ENCODE measurements around the gene AUTS2.

AUTS2 gene

DNA sequence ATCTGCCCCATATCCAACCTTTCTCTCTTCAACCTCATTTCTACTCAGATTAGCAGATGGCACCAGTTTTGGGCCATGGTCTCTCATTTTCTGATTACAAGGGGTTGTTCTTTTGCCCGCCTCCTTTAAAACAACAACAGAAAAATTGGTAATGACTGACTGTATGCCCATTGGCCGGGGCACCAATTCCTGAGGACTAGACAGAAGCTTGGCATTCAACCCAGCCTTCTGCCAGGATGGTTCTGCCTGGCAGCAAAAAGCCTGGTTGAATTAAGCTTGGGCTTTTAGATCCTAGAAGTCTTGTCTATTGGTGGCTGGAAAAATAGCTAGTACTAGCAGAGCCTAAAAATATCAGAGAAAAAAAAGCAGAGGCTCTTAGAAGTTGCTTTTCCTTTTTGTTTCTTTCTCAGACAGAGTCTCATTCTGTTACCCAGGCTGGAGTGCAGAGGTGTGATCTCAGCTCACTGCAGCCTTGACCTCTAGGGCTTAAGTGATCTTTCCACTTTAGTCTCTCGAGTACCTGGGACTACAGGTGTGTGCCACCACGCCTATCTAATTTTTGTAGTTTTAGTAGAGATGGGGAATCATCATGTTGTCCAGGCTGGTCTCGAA, 402.6 kb downstream of the AUTS2 start:
- no peaks in the 10 kb centered on the region for H3K36me3 ChIP-seq (ENCODE audit: insufficient read depth, low read length)
- H3K9me3 ChIP-seq (ENCODE audit: low read length), result no peaks in the 10 kb centered on the region
- no peaks in the 10 kb centered on the region for H3K27me3 ChIP-seq (ENCODE audit: insufficient read depth, low read length)
- H2AFZ ChIP-seq (ENCODE audit: low read depth, low read length), result no peak overlapping the region
- peaks cover 7% of the 10 kb centered on the region for H3K4me1 ChIP-seq (ENCODE audit: insufficient read depth, low read length)
- no peak overlapping the region for H3K4me3 ChIP-seq (ENCODE audit: low read length)

DNA sequence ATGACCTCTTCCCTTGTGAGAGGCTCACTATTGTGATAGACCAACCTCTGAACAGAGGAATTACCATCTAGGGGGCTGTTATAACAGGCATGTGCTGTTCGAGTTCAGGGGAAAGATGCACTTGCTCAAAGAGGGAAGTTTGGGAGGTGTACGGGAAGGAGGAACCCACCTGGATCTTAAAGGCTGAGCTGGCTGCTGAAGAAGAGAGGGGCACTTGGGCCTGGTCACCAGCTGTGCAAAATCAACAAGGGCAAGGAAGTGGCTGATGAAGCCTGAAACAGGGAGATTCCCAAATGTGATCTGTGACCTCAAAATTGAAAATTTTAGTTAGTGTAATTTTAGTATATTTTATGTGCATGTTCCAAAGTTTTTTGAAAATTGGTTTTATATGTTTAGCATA, 407.2 kb downstream of the AUTS2 start:
- no peaks in the 10 kb centered on the region for H3K36me3 ChIP-seq (ENCODE audit: insufficient read depth, low read length)
- no peaks in the 10 kb centered on the region for H3K27me3 ChIP-seq (ENCODE audit: insufficient read depth, low read length)
- peaks cover 20% of the 10 kb centered on the region for H3K4me1 ChIP-seq (ENCODE audit: insufficient read depth, low read length)
- H2AFZ ChIP-seq (ENCODE audit: low read depth, low read length), result no peak overlapping the region
- peak overlapping the region; percentile 29 for H3K4me3 ChIP-seq (ENCODE audit: low read length)
- no peaks in the 10 kb centered on the region for H3K9me3 ChIP-seq (ENCODE audit: low read length)

DNA sequence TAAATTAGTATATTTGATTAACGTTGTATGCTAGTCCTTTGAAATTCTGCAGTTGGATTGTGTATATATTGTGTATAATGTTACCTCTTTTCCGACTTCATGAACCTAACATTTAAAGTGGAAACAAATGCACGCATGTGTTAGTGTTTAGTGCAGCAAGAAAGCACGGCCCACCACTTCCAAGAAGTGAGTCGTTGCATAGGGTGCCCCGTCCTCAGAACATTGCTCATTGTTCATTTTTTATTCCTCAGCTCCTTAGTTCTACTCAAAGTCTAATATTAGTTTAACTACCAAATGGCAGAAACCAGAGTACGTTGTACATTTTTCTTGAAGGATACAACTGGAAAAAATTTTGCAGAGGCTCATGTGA, 407.6 kb downstream of the AUTS2 start:
- Histone ChIP-seq H3K9me3 (ENCODE audit: low read length) (no peaks in the 10 kb centered on the region), H3K27me3 (ENCODE audit: insufficient read depth, low read length) (no peaks in the 10 kb centered on the region), H3K36me3 (ENCODE audit: insufficient read depth, low read length) (no peaks in the 10 kb centered on the region), H3K4me1 (ENCODE audit: insufficient read depth, low read length) (peaks cover 20% of the 10 kb centered on the region), H3K4me3 (ENCODE audit: low read length) (peak overlapping the region; percentile 29), H2AFZ (ENCODE audit: low read depth, low read length) (no peak overlapping the region)

DNA sequence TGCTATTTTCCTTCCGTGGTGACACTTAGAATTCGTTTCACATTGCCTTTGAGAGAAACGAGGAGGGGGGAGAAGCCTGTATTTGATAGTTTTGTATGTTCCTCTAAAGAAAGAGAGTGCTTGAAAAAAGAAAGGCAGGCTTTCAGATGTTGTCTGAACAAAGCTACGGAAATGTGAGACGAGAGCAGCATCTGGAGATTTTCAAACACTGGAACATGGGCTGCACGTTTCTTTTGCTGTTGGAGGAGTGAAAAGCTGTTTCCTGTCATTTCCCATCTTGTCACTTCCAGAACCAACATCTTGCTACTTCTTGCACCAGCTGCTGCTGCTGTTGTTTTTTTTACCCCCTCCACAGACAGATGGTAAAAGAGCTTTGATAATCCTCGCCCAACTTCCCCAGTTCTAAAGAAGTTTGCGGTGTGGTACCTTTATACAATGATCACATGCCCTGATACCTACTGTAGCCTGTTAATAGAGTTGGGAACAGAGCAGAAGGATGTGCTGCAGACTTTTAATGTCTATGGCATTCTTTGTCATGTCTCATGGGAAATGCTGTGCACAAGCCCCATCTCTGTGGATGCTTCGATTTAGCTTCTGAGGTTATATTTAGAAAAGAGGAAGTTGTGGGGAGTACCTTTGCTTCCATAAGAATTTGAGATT, 408.1 kb downstream of the AUTS2 start:
- Histone ChIP-seq H3K4me1 (ENCODE audit: insufficient read depth, low read length) (peaks cover 20% of the 10 kb centered on the region), H2AFZ (ENCODE audit: low read depth, low read length) (no peak overlapping the region), H3K4me3 (ENCODE audit: low read length) (peak overlapping the region; percentile 29), H3K9me3 (ENCODE audit: low read length) (no peaks in the 10 kb centered on the region), H3K36me3 (ENCODE audit: insufficient read depth, low read length) (no peaks in the 10 kb centered on the region), H3K27me3 (ENCODE audit: insufficient read depth, low read length) (no peaks in the 10 kb centered on the region)

DNA sequence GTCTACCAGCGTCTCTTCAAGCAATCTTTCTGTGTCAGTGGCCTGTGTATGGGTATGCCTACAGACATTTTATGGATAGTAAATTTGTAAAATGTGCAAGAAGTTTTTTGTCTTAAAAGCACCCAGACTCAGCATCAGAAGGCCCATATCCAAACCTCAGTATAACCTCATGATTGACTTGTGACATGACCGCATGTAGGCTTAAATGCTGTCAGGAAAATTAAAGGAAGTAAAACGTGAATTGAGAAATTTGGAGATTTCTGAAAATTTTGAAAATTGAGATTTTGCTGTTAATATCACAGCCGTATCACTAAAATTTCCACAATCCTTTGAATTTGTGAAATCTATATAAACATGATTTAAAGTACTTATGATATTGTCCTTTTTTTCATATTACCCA, 410.2 kb downstream of the AUTS2 start:
- no peaks in the 10 kb centered on the region for H3K27me3 ChIP-seq (ENCODE audit: insufficient read depth, low read length)

DNA sequence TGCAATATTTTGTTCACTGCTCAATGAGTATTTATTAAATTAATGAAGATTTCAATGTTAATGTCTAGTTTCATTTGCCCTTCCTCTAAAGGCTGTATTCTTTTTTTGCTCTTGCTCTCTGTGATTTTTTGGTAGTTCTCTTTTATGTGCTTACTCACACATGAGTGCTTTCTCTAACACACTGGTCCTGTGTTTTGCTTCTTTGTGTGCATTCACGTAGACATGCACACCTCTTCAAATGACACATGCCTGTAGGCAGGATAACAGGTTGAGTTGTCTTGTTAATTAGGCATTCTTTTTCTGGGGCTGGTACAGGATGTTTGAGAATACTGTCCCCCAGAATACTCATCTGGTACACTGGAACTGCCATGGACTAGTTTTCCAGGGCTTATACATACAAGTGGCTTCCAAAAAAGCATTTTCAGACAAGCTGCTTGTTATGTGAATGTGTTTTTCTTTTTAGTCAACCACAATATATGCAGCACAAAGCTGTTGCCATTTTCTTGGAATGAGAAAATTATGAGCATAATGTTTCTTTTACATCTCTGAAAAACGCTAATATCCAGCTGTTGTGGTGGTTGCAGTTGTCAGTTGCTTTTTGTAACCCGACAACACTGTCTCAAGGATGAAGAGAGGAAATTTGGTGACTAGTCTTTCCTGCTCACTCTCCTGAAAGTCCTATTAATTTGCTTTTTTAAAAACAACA, 416.4 kb downstream of the AUTS2 start:
- Histone ChIP-seq H3K4me3 (ENCODE audit: low read length) (no peak overlapping the region), H3K27me3 (ENCODE audit: insufficient read depth, low read length) (no peaks in the 10 kb centered on the region), H3K9me3 (ENCODE audit: low read length) (no peaks in the 10 kb centered on the region), H2AFZ (ENCODE audit: low read depth, low read length) (no peak overlapping the region), H3K4me1 (ENCODE audit: insufficient read depth, low read length) (peaks cover 48% of the 10 kb centered on the region), H3K36me3 (ENCODE audit: insufficient read depth, low read length) (no peaks in the 10 kb centered on the region)

More for the DNA sequence above, 410.2 kb downstream of the AUTS2 start:
- no peak overlapping the region for H2AFZ ChIP-seq (ENCODE audit: low read depth, low read length)
- H3K9me3 ChIP-seq (ENCODE audit: low read length), result no peaks in the 10 kb centered on the region
- peaks cover 36% of the 10 kb centered on the region for H3K4me1 ChIP-seq (ENCODE audit: insufficient read depth, low read length)
- no peak overlapping the region for H3K4me3 ChIP-seq (ENCODE audit: low read length)
- H3K36me3 ChIP-seq (ENCODE audit: insufficient read depth, low read length), result no peaks in the 10 kb centered on the region

DNA sequence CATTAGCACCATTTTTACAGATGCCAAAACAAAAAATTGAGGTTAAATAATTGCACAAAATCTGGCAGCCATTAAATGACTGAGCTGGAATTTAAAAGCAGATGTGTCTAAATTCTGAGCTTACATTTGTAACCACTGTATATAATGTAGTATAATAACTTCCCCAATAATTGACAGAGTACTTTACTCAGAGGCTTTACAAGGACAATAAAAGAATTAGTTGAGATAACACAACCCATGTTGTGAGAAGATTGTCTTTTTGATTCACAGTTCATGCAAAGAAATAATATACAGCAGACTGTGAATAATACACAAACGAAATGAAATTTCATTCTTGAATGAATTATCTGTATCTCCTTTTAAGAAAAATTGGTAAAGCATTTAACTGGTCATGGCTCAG, 417.1 kb downstream of the AUTS2 start:
- Histone ChIP-seq H2AFZ (ENCODE audit: low read depth, low read length) (no peak overlapping the region), H3K27me3 (ENCODE audit: insufficient read depth, low read length) (no peaks in the 10 kb centered on the region), H3K9me3 (ENCODE audit: low read length) (no peaks in the 10 kb centered on the region), H3K36me3 (ENCODE audit: insufficient read depth, low read length) (no peaks in the 10 kb centered on the region), H3K4me3 (ENCODE audit: low read length) (no peak overlapping the region), H3K4me1 (ENCODE audit: insufficient read depth, low read length) (peaks cover 48% of the 10 kb centered on the region)

DNA sequence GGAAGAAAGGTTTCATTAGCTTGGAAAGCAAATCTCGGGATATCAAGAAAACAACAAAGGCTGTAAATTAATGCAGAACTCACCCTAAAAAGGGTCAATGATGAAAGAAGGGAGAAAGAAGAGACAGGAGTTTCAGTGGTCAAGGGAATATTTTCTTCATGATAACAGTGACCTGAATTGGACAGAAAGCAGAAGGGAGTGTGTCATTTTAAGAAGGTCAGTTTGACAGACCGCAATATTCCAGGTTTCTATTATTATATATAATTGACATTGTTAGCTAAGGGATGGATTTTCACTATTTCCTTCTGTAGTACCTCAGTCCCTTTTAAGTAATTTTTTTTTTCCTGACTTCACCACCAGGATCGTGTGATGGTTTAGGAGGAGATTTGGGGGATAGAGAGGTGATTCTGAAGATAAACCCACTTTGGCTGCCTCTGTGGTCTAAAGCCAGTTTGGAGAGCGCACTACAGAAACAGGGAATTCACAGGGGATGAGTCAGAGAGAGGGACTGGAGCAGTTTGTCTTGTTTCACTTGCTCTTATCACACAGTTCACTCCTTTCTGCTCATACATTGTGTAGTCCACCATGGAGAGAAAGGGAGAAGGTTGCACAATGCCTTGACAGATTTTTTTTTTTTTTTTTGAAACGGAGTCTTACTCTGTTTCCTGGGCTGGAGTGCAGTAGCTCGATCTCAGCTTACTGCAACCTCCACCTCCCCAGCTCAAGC, 417.9 kb downstream of the AUTS2 start:
- H3K36me3 ChIP-seq (ENCODE audit: insufficient read depth, low read length), result no peaks in the 10 kb centered on the region
- H3K9me3 ChIP-seq (ENCODE audit: low read length), result no peaks in the 10 kb centered on the region
- no peak overlapping the region for H3K4me3 ChIP-seq (ENCODE audit: low read length)
- peaks cover 48% of the 10 kb centered on the region for H3K4me1 ChIP-seq (ENCODE audit: insufficient read depth, low read length)
- H3K27me3 ChIP-seq (ENCODE audit: insufficient read depth, low read length), result no peaks in the 10 kb centered on the region
- no peak overlapping the region for H2AFZ ChIP-seq (ENCODE audit: low read depth, low read length)

DNA sequence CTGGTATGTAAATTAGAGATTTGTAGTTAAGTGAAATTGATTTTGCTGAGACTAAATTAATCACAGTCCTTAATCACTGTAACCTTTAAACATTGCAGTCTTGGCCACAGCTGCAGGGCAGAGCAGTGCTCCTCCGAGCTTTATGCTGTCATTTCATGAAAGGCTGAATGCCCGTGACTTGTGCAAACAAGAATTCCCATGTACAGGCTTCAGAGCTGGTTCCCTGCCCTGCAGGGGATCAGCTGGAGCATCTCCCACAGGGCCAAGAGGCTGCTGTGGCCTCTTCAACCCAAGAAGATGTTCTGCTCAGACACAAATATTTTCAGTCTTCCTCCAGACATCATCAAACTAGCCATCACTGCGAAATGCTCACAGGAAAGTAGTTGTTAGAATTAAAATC, 419.1 kb downstream of the AUTS2 start:
- H3K4me1 ChIP-seq (ENCODE audit: insufficient read depth, low read length), result peaks cover 37% of the 10 kb centered on the region
- H3K36me3 ChIP-seq (ENCODE audit: insufficient read depth, low read length), result no peaks in the 10 kb centered on the region
- no peak overlapping the region for H3K4me3 ChIP-seq (ENCODE audit: low read length)
- no peaks in the 10 kb centered on the region for H3K9me3 ChIP-seq (ENCODE audit: low read length)
- no peak overlapping the region for H2AFZ ChIP-seq (ENCODE audit: low read depth, low read length)
- H3K27me3 ChIP-seq (ENCODE audit: insufficient read depth, low read length), result no peaks in the 10 kb centered on the region

DNA sequence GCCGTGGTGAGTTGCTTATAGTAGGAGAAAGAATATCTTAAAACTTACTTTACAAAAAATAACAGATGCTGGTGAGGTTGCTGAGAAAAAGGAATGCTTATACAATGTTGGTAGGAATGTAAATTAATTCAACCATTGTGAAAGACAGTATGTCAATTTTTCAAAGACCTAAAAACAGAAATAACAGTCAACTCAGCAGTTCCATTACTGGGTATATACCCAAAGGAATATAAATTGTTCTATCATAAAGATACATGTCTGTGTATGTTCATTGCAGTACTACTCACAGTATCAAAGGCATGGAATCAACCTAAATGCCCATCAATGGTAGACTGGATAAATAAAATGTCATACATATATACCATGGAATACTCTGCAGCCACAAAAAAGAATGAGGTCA, 420.4 kb downstream of the AUTS2 start:
- Histone ChIP-seq H3K9me3 (ENCODE audit: low read length) (no peaks in the 10 kb centered on the region), H2AFZ (ENCODE audit: low read depth, low read length) (no peak overlapping the region), H3K4me3 (ENCODE audit: low read length) (no peak overlapping the region), H3K4me1 (ENCODE audit: insufficient read depth, low read length) (peaks cover 31% of the 10 kb centered on the region), H3K27me3 (ENCODE audit: insufficient read depth, low read length) (no peaks in the 10 kb centered on the region), H3K36me3 (ENCODE audit: insufficient read depth, low read length) (no peaks in the 10 kb centered on the region)

DNA sequence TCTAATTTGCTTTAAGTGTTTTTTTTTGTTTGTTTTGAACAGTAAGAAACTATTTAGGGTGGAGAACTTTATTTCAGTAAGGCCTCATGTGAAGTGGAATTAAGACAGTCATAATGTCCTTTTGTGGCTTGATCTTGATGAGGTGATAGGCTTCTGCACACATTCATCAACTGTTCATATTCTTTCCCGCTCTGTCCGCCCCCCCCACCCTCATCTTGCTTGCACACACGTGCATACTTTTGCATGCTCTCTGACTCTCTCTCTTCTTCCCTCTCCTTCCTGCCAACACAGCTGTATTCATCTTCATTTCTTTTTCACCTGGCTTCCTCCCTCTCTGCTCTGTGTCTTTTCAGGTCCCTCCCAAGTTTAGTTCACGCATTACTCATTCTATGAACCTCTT, 429.6 kb downstream of the AUTS2 start:
- Histone ChIP-seq H3K27me3 (ENCODE audit: insufficient read depth, low read length) (no peaks in the 10 kb centered on the region), H3K9me3 (ENCODE audit: low read length) (no peaks in the 10 kb centered on the region), H3K36me3 (ENCODE audit: insufficient read depth, low read length) (no peaks in the 10 kb centered on the region), H3K4me1 (ENCODE audit: insufficient read depth, low read length) (peaks cover 19% of the 10 kb centered on the region), H3K4me3 (ENCODE audit: low read length) (no peak overlapping the region), H2AFZ (ENCODE audit: low read depth, low read length) (no peak overlapping the region)

DNA sequence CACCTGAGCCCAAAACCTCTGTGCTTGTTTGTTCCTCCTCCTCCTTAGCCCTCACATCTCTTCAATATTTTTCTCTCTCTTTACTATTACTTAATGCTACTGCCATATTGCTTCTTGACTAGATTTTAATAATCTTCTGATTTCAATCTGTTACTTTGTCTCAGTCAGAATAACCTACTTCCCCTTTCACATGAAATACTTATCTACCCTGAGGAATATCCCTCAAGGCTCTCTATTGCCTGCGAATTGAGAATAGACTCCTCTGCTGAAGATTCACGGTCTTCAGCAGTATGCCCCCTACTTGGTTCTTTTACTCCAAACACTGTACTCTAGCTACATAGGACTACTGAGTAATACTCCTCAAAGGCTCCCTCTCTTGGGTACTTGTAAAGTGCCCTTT, 430.3 kb downstream of the AUTS2 start:
- Histone ChIP-seq H3K27me3 (ENCODE audit: insufficient read depth, low read length) (no peaks in the 10 kb centered on the region), H3K4me1 (ENCODE audit: insufficient read depth, low read length) (peaks cover 19% of the 10 kb centered on the region), H3K4me3 (ENCODE audit: low read length) (no peak overlapping the region), H3K9me3 (ENCODE audit: low read length) (no peaks in the 10 kb centered on the region), H3K36me3 (ENCODE audit: insufficient read depth, low read length) (no peaks in the 10 kb centered on the region), H2AFZ (ENCODE audit: low read depth, low read length) (no peak overlapping the region)

DNA sequence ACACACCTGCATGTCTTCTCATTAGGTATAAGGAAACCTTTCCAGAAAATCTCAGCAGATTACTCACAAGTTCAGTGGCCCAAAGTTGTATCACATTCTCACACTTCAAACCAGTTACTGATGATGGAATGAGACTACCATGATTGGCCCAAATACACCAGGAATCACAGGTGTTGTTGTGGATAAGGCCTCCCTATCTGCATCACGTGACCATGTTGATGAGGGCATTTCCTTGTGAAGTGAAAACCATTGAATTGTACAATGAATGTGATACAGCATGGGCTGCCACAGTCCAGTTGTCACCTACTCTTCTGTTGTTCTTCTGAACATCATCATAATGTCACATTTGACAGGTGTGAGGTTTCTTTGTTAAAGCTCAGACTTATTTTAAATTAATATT, 431.7 kb downstream of the AUTS2 start:
- no peaks in the 10 kb centered on the region for H3K36me3 ChIP-seq (ENCODE audit: insufficient read depth, low read length)
- no peaks in the 10 kb centered on the region for H3K9me3 ChIP-seq (ENCODE audit: low read length)
- no peaks in the 10 kb centered on the region for H3K27me3 ChIP-seq (ENCODE audit: insufficient read depth, low read length)
- peaks cover 28% of the 10 kb centered on the region for H3K4me1 ChIP-seq (ENCODE audit: insufficient read depth, low read length)
- no peak overlapping the region for H2AFZ ChIP-seq (ENCODE audit: low read depth, low read length)
- H3K4me3 ChIP-seq (ENCODE audit: low read length), result no peak overlapping the region

Data from neuron (in vitro differentiated cells).